GM10266 (cell line): ENCODE data around the gene RGP1.

Source experiments
- DNase-seq: peaks from one replicate; pipeline ENCODE4 v3.0.0; 2012; ENCODE audit errors: extremely low spot score
- TF ChIP-seq, protein P1 (sequence below): IDR thresholded peaks from 2 replicates; pipeline ENCODE4 v1.5.1; 2012; ENCODE audit warnings: mild to moderate bottlenecking, low read depth; ENCODE audit not compliant: control insufficient read depth, insufficient read depth; ENCODE audit errors: missing control alignments

Gene RGP1

DNA sequence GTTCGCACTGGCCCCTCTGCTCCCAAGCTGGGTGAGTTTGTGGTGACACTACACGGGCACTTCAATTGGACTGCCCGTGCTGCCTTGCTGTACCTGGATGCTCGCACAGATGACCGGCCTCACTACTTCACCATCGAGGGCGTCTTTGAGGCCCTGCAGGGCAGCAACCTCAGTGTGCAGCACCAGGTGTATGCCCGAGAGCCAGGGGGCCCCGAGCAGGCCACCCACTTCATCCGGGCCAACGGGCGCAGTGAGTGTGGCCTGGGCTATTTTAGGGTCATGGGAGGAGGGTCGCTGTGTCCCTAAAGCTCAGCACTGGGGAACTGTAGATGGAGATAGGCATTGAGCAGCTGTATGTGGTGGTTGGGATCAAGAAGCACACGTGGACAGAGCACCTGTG lies 43.7 kb downstream of the RGP1 start:
- TF ChIP-seq, protein P1, sequence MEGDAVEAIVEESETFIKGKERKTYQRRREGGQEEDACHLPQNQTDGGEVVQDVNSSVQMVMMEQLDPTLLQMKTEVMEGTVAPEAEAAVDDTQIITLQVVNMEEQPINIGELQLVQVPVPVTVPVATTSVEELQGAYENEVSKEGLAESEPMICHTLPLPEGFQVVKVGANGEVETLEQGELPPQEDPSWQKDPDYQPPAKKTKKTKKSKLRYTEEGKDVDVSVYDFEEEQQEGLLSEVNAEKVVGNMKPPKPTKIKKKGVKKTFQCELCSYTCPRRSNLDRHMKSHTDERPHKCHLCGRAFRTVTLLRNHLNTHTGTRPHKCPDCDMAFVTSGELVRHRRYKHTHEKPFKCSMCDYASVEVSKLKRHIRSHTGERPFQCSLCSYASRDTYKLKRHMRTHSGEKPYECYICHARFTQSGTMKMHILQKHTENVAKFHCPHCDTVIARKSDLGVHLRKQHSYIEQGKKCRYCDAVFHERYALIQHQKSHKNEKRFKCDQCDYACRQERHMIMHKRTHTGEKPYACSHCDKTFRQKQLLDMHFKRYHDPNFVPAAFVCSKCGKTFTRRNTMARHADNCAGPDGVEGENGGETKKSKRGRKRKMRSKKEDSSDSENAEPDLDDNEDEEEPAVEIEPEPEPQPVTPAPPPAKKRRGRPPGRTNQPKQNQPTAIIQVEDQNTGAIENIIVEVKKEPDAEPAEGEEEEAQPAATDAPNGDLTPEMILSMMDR = no peak
- DNase-seq = no peak

DNA sequence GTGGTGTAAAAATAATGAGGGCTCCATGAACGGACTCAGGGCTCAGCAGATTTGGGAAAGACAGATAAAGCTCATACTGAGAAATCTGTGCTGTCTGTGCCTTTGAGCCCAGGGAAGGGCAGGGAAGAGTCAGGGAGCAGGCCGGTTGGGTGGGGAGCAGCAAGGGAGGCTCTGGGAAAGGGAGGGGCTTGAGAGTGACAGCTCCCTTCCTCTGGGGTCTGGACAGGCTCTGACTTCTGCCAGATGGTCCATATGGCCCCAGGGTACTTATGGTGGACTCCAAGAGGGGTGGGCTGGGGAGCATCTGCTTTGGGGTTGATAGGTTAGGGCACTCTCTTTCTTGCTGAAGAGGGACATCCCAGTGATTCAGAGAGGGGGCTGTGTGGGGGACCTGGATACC lies 44.4 kb downstream of the RGP1 start:
- TF ChIP-seq, protein P1 = no peak
- DNase-seq = no peak

DNA sequence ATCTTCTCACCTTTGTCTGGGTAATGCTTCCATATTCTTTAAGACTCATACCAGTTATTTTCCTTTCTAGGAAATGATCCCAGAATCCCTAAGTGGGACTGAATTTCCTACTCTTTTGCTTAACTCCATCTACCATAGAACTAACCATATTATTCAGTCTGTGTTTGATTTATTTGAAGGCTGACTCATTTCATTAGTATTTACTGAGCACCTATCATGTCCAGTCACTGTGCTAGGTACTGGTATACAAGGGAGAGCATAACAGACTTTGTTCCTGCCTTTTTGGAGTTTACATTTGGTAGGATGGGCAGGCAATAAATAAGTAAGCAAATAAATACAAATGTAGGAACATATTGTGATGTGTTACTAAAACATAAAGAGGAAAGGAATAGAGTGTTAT lies 46.6 kb downstream of the RGP1 start:
- TF ChIP-seq, protein P1 = no peak
- DNase-seq = no peak

DNA sequence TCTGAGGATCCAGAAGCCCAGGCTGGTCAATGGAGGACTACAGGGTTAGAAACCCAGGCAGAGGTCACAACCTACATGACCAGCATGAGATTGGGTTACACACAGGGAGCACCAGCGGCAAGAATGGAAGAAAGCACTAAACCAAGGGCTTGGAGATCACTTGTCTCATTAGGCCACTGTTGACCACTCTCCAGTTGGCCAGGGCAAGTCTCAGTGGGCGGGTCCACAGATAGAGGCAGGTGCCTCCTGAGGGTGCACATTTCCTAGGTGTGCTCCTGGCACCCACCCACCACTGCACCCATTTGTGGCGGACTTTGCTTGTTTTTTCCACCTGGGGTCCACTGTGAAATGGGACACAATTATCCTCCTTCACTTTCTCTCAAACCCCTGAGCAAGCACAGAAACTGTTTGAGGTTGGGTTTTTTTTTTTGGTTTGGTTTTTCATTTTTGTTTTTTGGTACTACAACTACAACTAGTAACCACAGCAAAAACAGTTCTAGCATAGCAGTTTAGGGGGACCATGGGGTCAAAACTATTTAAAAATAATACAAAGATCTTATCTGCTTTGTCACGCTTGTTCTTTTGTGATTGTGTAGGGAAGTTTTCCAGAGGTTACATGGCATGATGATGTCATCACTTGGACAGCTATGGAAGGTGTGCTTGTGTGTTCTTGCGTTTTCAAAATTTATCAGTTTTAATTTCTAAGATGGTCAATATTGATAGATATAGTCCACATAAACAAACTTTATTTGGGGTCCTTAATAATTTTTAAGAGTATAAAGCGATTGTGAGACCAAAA lies 48.4 kb downstream of the RGP1 start:
- TF ChIP-seq, protein P1 = no peak
- no peak for DNase-seq

DNA sequence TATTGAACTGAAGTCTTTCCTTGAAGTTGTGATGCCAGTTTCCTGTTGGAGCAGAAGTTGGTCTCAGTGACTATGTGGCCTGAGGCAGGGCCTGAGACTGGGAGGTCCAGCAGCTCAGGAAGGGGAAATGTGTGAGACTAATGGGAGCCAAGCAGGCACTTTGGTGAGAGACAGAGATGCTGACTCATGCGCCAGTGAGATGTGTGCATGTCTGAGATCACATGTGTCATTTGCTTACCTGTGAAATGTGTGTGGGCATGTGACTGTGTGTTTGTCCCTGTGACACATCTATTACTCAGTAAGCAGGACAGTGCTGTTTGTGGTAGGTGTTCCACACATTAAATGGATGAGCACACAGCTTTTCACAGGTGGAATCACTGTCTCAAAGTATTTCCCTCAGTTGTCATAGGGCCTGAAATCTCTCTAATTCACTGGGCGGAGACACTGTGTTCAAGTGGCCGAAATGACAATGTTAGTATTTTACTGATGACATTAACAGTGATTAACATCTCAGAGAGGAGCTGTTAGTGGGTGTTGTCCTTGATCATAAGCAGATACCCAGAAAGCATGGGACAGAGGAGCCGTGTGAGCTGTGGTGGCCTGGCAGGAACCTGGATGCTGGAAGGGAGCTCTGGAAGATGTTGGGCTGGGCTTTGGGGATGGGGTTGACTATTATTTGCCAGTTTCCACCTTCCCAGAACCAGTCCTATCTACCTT lies 49.7 kb downstream of the RGP1 start:
- TF ChIP-seq, protein P1 = no peak
- no peak for DNase-seq

DNA sequence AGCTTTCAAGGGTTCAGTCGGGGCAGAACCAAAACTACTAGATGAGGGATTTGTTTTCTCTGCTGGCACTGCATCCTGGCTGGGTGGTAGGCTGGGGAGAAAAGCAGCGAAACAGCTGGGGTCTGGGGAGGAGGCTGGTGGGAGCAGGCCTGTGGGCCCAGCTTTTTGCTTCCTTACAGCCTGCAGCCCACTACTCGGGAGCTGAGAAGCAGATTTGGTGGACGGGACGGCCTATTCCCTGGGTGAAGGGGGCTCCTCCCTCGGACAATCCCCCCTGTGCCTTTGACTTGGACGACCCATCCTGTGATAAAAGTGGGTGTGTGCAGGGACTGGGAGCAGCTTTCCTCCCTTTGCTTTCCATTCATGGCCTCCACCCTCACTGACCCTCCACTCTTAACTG lies 51.4 kb downstream of the RGP1 start:
- TF ChIP-seq, protein P1 = no peak
- no peak for DNase-seq
